NT2/D1 (cell line): ENCODE measurements around the gene OGN.

Source experiments
- SUZ12 ChIP-seq: IDR thresholded peaks from 2 replicates; pipeline ENCODE4 v1.6.1; 2011; ENCODE audit not compliant: insufficient read length, insufficient read depth; ENCODE audit errors: extremely low read depth
- ZNF274 ChIP-seq: IDR thresholded peaks from 2 replicates; pipeline ENCODE4 v1.6.1; 2011; ENCODE audit warnings: mild to moderate bottlenecking, low read depth, low read length

- no peak for TF ChIP-seq ZNF274
- TF ChIP-seq SUZ12, result no peak
Observed at GRCh38 chr9:92435263-92435662, 30.9 kb upstream of the OGN start.
